GM18526 (cell line): ENCODE results near the gene PHYKPL.

Experiments
- POLR2A ChIP-seq: IDR thresholded peaks from 3 replicates; pipeline ENCODE4 v1.6.1; 2011; ENCODE audit not compliant: insufficient read length; ENCODE audit errors: extremely low read depth

PHYKPL gene

DNA sequence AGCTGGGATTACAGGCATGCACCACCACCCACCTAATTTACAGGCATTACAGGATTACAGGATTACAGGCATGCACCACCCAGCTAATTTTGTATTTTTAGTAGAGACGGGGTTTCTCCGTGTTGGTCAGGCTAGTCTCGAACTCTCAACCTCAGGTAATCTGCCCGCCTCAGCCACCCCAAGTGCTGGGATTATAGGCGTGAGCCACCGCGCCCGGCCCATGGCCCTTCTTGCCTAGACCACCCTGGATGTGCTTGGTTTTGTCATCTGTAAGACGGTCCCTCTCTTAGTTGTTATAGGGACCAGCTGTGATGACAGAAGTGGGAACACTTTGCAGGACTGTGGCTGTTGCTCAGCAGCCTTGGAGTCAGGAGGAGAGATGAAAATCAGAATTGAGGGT, 3.5 kb upstream of the PHYKPL start:
- TF ChIP-seq POLR2A: no peak

DNA sequence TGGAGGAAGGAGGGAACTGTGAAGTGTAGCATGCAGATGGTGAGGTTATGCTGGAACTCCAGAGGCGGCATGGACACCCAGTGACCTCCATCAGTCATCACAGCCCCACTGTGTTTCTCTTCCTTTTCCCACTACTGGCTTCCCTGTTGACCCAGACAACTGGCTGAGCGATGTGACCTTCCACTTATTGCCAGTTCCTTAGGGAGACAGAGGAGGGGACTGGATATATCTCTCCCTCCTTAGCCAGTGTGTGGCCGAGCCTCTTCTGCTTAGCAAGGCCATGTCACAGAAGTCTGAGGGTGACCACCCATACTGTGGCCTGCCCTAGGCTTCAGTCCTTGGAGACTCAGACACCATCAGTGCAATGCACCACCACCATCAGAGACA, 3.0 kb upstream of the PHYKPL start:
- no peak for TF ChIP-seq POLR2A

DNA sequence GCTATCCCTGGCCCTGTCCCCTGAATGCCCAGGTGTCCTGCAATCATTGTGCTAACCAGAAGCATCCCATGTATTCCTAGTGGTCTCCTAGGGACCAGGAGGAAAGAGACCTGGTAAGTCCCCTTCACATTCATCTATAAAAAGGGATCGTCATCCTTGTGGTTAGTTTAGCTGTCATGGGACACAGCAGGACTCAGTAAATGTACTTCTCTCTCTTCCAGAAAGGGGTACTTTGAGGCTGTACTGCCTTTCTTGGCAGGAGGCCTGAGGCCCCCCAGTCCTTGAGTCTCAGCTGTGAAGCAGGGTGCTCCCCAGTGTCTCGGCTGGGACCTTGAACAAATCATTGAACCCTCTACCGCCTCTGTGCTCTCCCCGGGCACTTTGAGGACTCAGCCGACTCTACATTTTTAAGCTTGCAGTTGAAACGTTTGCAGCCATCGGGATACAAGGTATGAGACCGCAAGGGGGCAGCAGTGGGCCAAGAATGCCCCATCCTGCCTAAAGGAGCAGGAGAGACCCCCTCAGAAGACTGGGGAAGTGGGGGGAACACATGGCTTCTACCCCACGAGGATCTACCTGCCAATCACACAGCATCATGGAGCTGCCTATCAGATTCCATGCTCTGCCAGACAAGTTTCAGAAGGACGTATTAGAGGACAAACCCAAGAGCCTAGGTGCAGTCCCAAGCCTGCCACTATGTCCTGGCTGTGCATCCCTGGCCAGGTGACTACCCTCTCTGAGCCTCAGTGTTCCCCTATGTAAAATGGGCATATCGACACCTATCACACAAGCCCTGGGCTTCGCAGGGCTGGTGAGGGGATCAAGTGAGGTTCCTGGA, 2.4 kb upstream of the PHYKPL start:
- TF ChIP-seq POLR2A: no peak

DNA sequence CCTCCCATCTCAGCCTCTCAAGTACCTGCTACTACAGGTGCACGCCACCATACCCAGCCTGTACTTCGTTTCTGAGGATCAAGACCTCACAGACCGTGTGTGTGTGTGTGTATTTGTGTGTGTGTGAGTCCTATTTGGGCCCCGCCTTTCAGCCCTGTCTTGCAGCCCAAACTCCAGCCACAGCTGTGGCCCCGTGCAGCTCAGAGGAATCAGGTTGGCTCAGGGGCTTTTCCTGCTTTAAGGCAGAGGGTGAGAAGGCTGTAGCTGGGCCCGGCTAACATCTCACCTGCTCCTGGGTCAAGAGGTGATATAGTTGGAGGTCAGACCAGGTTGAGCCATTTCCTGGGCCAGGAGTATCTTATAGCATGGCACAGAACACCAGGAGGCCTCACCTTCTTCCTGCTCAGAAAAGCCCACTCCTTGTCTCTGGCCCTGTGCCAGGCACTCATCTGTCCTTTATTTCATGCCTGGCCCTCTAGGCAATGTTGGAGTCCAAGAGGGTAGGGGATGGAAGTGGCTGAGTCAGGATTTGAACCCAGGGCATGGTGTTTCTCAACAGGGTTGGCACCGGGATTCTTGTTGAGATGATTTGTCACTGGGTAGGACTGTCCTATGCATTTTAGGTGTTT, 1.6 kb upstream of the PHYKPL start:
- TF ChIP-seq POLR2A: no peak

DNA sequence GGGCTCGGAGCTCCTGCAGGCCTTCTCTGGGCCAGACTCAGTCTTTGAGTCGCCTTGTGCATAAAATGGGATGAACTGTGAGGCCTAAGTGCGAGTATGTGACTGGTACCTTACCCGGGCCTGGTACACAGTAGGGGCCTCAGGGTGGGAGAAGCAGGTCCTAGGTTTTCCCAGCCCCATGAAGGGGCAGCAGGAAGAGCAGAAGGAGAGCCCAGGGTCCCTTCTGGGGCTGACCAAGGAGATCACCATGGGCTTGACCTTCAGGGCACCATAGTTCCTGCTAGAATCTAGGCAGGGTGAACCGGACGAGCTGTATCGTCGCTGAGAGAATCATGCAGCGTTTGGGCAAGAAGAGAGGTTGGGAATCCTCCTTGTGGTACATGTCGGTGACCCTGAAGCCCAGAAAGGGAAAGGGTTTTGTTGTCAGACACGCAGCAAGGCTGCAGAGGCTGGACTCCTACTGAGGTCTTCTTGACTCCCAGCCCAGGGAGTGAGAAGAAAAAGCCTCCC, 373 bp upstream of the PHYKPL start:
- TF ChIP-seq POLR2A: no peak

DNA sequence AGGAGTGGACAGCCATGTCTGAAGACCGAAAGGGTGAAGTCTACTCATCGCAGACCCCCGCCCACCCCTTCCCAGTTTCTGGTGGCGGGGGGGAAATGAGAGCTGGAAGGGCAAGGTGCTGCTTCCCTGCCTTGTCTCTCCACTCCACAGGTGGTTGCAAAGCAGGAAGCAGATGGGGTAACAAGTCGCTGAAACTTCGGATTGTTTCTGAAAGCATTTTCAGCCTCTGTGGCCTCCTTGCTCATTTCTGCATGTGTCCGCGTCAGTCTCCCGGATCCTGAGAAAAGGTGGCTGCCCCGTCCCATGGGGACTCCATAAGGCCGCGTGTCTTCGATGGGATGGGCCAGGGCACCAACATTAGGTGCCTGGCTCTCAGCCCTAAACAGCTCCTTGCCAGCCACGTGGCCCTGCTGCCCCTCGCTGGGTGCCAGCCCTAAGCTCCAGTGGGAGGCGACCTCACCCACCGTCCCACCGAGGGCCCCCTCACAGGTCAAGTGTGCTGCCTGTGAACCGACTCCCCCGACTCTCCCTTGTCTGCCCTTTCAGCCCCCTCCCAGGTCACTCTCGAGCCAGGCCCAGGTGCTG, 971 bp downstream of the PHYKPL start:
- no peak for TF ChIP-seq POLR2A

DNA sequence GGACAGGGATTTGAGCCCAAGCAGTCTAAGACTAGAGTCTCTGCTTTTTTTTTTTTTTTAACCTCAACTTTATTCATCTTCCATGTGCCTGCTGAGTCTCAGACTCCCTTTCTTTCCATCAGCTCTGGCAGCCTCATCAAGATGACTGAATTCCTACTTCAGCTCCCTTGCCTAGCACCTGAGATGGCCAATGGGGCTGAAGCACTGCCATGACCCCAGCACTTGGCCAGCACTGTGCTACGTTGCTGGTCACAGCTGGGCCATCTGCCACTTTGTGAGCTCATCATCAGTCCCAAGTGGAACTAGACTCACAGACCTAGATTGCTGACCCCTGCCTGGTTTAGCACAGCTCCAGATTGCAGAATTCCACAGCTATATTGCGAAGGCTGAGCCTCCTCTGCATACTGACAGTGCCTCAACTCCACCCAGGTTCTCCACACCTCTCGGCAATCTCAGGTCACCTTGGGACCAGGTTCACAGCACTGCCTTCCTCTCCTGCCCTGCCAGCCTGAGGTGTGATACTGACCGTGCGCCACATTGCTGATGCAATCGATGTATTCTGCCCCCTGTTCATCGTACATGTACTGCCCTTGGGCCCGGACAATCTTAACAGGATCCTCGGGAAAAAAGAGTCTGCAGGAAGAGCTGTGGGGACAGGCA, 1.6 kb downstream of the PHYKPL start:
- no peak for TF ChIP-seq POLR2A

DNA sequence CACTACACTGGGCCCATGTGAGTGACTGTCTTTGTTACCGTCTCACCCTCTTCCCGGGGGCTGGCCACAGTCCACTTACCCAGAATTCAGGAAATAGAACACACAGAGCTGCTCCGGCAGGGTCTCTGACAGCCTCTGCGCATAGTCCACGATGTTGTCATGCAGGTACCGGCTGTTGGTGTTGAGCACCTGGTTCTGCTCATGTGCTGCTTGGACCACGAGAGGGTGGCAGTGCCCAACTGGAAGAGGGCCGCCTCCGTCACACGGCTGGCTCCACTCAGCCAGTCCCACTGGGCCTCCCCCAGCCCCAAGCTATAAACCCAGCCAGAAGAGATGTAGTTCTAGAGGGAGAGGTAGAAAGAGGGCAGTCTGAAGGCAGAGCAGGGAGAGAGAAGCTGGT, 2.7 kb downstream of the PHYKPL start:
- TF ChIP-seq POLR2A: no peak

DNA sequence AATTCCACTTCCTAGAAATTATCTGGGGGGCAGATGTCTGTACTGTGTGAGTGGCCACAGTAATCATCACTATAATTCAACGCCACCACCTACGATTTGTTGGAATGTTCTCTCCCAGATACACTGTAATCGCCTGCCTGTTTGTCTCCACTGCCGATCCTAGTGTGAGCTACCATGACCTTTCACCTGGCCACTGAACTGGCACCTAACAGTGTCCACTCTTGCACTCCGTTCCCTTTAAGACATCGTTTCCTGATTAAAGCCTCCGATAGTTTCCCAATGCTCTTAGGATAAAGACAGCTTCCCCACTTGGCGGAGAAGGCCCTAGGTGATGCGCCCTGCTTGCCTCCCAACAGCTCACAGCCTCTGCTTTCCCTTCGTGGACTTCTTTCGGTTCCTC, 4.0 kb downstream of the PHYKPL start:
- TF ChIP-seq POLR2A: no peak

DNA sequence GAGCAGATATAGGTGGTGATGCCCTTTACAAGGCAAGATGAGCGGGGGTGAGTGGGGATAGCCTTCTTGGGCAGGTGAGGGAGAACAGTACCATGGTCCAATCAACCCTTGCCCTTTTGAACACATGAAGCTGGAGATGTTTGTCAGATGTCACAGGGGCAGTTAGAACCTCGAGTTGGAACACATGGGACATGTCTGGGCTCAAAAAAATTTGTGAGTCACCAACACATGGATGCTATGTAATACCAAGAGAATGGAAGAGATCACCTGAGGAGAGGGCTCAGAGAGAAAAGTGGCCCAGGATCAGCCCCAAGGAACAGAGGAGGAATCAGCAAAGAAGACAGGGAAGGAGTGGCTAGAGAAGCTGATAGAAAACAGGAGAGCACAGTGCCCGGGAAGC, 4.7 kb downstream of the PHYKPL start:
- TF ChIP-seq POLR2A: no peak

DNA sequence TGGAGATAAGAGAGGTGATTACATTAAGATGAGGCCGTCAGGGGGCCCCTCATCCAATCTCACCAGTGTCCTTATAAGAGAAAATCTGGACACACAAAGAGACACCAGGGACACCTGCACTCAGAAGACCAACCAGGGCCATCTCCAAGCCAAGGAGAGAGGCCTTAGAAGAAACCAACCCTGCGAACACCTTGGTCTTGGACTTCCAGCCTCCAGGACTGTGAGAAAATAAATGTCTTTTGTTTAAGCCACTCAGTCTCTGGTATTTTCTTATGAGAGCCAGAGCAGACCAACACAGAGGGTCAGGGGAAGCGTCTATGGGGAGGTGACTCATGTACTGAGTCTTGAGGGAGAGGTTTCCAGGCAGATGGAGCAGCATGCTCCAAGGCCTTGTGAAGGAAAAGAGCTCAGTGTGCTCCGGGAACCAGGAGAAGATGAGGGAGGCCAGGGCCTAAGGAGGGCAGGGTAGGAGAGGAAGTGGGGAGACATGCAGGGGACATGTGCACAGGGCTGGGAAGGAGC, 5.4 kb downstream of the PHYKPL start:
- no peak for TF ChIP-seq POLR2A

DNA sequence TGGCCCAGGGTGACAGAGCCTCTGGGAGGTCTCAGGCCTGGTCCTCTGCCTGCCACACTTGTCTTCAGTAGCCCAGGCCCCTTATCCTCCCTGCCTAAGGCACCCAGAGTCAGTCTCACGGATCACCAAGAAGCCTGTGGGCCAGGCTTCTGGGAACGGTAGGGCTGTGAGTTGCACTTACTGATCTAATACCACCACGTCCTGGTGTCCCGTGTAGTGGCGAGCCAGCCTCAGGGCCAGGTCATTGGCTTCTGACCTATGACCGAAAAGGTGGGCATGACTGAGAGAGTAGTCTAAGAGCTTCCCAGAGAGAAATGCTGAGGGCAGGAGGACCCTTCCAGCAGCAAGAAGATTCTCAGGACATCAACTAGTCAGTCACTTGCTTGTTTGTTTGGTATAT, 7.4 kb downstream of the PHYKPL start:
- TF ChIP-seq POLR2A: no peak

DNA sequence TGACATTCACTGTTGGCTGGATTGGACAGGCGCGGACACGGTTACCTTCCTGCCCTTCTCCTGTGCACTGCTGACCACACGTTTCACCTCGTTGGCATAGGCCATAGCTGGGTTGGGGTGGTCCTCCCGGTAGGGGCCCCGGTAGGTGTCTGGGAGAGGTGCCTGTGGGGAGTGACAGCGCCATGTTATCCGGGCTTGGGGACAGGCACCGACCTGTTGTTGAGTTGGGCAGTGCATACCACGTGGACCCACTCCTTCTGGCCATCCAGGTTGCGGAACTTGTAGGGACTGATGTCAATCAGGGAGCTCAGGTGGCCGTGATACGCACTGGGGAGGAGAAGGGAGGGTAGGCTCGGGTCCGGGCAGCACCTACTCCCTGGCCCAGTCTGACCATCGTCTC, 8.2 kb downstream of the PHYKPL start:
- TF ChIP-seq POLR2A: no peak

DNA sequence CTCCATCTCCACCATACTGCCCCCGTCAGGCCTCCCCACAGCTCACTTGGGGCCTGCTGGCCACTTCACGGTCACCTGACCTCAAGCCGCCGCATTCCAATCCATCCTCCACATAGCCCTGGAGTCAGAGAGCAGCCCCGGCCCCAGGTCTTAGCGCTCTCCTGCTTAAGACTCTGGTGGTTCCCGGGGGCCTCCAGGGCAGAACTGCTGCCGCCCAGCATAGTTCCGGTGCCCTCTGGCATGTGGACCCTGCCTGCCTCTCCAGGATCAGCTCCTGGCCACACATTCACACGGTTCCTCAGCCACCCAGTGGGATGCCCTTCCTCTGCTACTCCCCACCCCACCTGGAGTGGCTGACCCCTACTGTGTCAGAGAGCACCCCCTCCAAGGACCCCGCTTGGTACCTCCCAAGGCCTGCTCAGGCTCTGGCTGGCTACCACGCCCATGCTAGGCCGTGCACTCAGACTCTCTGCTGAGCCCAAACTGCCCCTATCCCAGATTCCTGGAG, 8.7 kb downstream of the PHYKPL start:
- no peak for TF ChIP-seq POLR2A

DNA sequence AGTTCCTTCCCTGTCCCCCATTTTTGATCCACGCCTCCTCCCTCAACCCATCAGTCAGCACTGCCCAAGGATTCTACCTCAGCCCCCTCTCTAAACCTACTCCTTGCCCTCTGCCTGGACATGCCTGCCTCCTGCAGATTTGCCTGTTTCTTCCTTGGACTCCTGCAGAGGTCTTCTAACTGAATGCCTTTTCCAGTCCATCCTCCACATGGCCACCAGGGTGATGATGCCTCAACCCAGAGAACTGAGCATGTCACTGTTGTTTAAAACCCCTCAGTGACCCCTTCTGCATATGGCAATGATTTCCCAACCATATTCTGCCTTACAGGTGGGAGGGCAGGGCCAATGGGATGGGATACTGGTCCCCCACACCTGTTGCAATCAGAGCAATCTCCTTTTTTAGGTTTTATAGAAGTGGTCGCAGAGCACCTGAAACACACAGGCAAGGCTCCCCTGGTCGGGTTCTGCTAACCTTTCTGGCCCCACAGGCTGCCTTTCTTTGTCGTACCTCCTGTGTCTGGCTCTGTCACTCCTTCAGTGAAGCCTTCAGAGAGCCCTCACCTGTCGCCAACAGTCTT, 9.3 kb downstream of the PHYKPL start:
- TF ChIP-seq POLR2A: no peak
